ENCODE results near the gene CAMK1D.

The CAMK1D gene

DNA sequence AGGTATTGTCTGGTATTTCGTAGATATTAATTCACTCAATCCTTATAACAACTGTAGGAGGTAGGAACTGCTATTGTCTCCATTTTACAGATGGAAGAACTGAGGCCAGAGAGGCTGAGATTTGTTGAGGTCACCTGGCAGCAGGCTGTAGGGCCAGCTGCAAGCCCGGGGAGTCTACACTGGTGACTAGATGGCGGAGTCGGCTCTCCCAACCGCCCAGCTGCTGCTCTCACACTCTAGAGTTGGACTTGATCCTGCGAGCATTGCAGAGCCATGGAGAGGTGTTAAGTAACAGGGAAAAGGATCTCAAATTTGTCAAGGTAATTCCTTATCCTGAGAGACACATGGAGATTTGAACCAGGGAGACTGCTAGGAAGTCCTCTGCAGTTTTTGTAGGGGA, 124.1 kb downstream of the CAMK1D start:
- Histone ChIP-seq H3K27me3 (replicated peaks; ENCODE audit: control insufficient read depth, insufficient read depth, low read length, poor library complexity, severe bottlenecking) (no peaks in the 10 kb centered on the region), H3K9me3 (ENCODE audit: control insufficient read depth, low read length) (no peaks in the 10 kb centered on the region), H3K27ac (ENCODE audit: insufficient read depth, low read length, poor library complexity, severe bottlenecking) (no peak overlapping the region), H3K4me3 (ENCODE audit: insufficient read depth, low read depth, low read length, poor library complexity, severe bottlenecking) (no peak overlapping the region), H3K36me3 (ENCODE audit: control insufficient read depth, insufficient read depth, low read length) (no peaks in the 10 kb centered on the region), H3K4me1 (ENCODE audit: control insufficient read depth, insufficient read depth, low read length, poor library complexity, severe bottlenecking) (no peaks in the 10 kb centered on the region)
- DNase-seq = no peak

DNA sequence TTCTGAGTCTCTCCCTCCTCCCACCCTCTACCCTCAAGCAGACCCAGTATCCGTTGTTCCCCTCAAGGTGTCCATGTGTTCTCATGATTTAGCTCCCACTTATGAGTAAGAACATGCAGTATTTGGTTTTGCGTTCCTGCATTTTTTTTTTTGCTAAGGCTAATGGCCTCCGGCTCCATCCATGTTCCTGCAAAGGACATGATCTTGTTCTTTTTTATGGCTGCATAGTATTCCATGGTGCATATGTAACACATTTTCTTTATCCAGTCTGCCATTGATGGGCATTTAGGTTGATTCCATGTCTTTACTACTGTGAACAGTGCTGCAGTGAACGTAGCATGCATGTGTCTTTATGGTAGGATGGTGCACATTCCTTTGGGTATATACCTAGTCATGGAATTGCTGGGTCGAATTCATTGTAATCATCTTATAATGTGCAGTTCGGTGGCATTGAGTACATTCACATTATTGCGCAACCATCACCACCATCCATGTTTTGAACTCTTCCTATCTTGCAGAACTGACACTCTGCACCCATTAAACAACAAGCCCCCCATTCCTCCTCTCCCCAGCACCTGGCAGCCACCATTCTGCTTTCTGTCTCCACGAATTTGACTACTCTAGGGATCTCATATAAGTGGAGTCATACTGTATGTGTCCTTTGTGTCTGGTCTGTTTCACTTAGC, 125.5 kb downstream of the CAMK1D start:
- Histone ChIP-seq H3K4me3 (ENCODE audit: insufficient read depth, low read depth, low read length, poor library complexity, severe bottlenecking) (no peak overlapping the region), H3K4me1 (ENCODE audit: control insufficient read depth, insufficient read depth, low read length, poor library complexity, severe bottlenecking) (no peaks in the 10 kb centered on the region), H3K27ac (ENCODE audit: insufficient read depth, low read length, poor library complexity, severe bottlenecking) (no peak overlapping the region), H3K36me3 (ENCODE audit: control insufficient read depth, insufficient read depth, low read length) (no peaks in the 10 kb centered on the region), H3K9me3 (ENCODE audit: control insufficient read depth, low read length) (no peaks in the 10 kb centered on the region), H3K27me3 (replicated peaks; ENCODE audit: control insufficient read depth, insufficient read depth, low read length, poor library complexity, severe bottlenecking) (no peaks in the 10 kb centered on the region)
- DNase-seq = no peak

DNA sequence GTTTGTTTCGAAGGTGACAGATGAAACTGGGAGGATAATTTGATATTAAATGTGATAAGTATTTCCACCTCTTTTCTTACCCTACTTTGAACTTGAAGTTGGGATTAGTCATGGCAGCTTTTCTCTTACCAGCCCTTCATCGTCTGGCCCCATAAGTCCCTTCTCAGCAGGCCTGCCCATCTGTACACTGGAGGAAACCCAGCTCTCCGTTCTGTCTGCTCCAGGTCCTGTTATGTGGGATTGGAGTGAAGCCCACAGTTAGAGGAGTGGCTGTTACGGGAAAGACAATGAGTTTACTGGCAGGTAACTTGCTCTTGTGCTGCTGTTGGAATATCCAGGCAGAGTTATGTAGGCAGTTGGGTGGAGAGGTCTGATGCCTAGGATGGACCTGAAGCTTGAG, 127.3 kb downstream of the CAMK1D start:
- DNase-seq = no peak
- Histone ChIP-seq H3K9me3 (ENCODE audit: control insufficient read depth, low read length) (no peaks in the 10 kb centered on the region), H3K4me1 (ENCODE audit: control insufficient read depth, insufficient read depth, low read length, poor library complexity, severe bottlenecking) (no peaks in the 10 kb centered on the region)

DNA sequence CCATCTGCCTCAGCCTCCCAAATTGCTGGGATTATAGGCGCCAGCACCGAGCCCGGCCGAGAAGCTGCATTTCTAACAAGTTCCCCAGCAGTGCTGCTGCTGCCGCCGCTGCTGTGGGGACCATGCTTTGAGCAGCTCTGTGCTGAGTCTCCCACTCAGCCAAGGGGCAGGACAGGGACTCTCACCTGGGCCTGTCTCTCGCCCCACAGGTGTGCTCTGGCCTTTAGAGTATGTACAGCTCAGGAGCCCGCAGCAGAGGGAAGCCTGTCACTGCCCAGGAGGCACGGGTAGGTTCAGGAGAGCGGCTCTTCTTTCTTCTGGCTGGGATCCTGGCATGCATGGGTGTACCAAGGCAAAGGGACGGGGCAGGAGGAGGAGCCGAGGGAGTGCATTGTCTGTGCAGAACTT, 130.1 kb downstream of the CAMK1D start:
- DNase-seq = no peak
- H3K9me3 ChIP-seq (ENCODE audit: control insufficient read depth, low read length) = no peaks in the 10 kb centered on the region
- H3K27ac ChIP-seq (ENCODE audit: insufficient read depth, low read length, poor library complexity, severe bottlenecking) = no peak overlapping the region
- no peaks in the 10 kb centered on the region for H3K4me1 ChIP-seq (ENCODE audit: control insufficient read depth, insufficient read depth, low read length, poor library complexity, severe bottlenecking)
- no peaks in the 10 kb centered on the region for H3K36me3 ChIP-seq (ENCODE audit: control insufficient read depth, insufficient read depth, low read length)
- H3K27me3 ChIP-seq (replicated peaks; ENCODE audit: control insufficient read depth, insufficient read depth, low read length, poor library complexity, severe bottlenecking) = no peaks in the 10 kb centered on the region
- H3K4me3 ChIP-seq (ENCODE audit: insufficient read depth, low read depth, low read length, poor library complexity, severe bottlenecking) = no peak overlapping the region

More for the DNA sequence above, 127.3 kb downstream of the CAMK1D start:
- no peaks in the 10 kb centered on the region for H3K36me3 ChIP-seq (ENCODE audit: control insufficient read depth, insufficient read depth, low read length)
- no peak overlapping the region for H3K4me3 ChIP-seq (ENCODE audit: insufficient read depth, low read depth, low read length, poor library complexity, severe bottlenecking)
- no peaks in the 10 kb centered on the region for H3K27me3 ChIP-seq (replicated peaks; ENCODE audit: control insufficient read depth, insufficient read depth, low read length, poor library complexity, severe bottlenecking)
- no peak overlapping the region for H3K27ac ChIP-seq (ENCODE audit: insufficient read depth, low read length, poor library complexity, severe bottlenecking)

DNA sequence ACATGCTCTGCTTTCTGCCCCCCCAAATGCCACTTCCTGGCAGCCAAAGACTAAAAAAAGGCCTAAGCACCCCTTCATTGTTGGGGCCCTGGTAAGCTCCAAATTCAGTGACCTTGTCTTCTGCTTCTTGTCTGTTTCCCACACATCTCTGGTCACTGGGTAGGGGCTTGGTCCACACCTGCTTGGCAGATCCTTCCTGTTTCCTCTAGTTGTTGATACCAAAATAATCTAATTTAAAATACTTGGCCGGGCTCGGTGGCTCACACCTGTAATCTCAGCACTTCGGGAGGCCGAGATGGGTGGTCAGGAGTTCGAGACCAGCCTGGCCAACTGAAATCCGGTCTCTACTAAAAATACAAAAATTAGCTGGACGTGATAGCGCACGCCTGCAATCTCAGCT, 130.6 kb downstream of the CAMK1D start:
- Histone ChIP-seq H3K4me1 (ENCODE audit: control insufficient read depth, insufficient read depth, low read length, poor library complexity, severe bottlenecking) (peaks cover 2% of the 10 kb centered on the region), H3K27me3 (replicated peaks; ENCODE audit: control insufficient read depth, insufficient read depth, low read length, poor library complexity, severe bottlenecking) (no peaks in the 10 kb centered on the region), H3K36me3 (ENCODE audit: control insufficient read depth, insufficient read depth, low read length) (no peaks in the 10 kb centered on the region), H3K27ac (ENCODE audit: insufficient read depth, low read length, poor library complexity, severe bottlenecking) (no peak overlapping the region), H3K4me3 (ENCODE audit: insufficient read depth, low read depth, low read length, poor library complexity, severe bottlenecking) (no peak overlapping the region), H3K9me3 (ENCODE audit: control insufficient read depth, low read length) (no peaks in the 10 kb centered on the region)
- no peak for DNase-seq

DNA sequence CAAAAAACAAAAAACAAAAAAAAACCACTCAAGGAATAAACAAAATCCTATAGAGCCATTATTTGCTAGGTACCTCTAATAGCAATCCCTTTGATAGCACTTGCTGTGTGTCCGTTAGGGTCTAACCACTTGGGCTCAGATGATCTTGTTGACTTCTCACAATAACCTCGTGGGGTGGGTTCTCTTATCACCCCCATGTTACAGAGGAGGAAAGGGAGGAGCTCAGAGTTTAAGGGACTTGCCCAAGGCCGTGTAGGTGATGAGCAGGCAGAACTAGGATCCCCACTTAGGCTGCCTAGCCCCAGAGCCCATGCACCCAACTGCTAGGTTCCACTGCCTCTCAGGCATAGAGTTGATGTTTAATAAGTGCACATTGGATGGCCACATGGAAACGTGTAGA, 131.1 kb downstream of the CAMK1D start:
- Histone ChIP-seq H3K4me3 (ENCODE audit: insufficient read depth, low read depth, low read length, poor library complexity, severe bottlenecking) (no peak overlapping the region), H3K36me3 (ENCODE audit: control insufficient read depth, insufficient read depth, low read length) (no peaks in the 10 kb centered on the region), H3K27ac (ENCODE audit: insufficient read depth, low read length, poor library complexity, severe bottlenecking) (no peak overlapping the region), H3K27me3 (replicated peaks; ENCODE audit: control insufficient read depth, insufficient read depth, low read length, poor library complexity, severe bottlenecking) (no peaks in the 10 kb centered on the region), H3K9me3 (ENCODE audit: control insufficient read depth, low read length) (no peaks in the 10 kb centered on the region), H3K4me1 (ENCODE audit: control insufficient read depth, insufficient read depth, low read length, poor library complexity, severe bottlenecking) (peaks cover 7% of the 10 kb centered on the region)
- no peak for DNase-seq

DNA sequence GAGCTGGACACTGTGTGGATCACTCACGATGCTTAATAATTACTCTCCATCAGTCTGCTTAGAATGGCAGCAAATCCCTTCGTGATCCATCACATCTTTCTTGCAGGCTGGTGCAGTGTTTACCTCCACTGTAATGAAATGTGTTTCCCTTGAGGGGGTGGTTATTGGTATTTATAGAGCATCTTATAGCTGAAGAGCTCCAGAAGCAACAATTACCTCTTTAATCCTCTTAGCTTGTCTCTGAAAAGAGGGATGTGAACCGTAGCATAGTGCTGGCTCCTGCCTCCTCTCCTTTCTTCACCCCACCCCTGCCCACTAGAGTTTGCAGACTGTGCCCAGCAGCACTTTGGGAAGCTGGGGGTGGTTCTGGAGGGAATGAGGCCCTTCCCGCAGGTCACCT, 132.6 kb downstream of the CAMK1D start:
- H3K27ac ChIP-seq (ENCODE audit: insufficient read depth, low read length, poor library complexity, severe bottlenecking) = no peak overlapping the region
- H3K9me3 ChIP-seq (ENCODE audit: control insufficient read depth, low read length) = no peaks in the 10 kb centered on the region
- H3K4me3 ChIP-seq (ENCODE audit: insufficient read depth, low read depth, low read length, poor library complexity, severe bottlenecking) = no peak overlapping the region
- no peak for DNase-seq
- H3K4me1 ChIP-seq (ENCODE audit: control insufficient read depth, insufficient read depth, low read length, poor library complexity, severe bottlenecking) = peaks cover 8% of the 10 kb centered on the region
- no peaks in the 10 kb centered on the region for H3K27me3 ChIP-seq (replicated peaks; ENCODE audit: control insufficient read depth, insufficient read depth, low read length, poor library complexity, severe bottlenecking)
- no peaks in the 10 kb centered on the region for H3K36me3 ChIP-seq (ENCODE audit: control insufficient read depth, insufficient read depth, low read length)

DNA sequence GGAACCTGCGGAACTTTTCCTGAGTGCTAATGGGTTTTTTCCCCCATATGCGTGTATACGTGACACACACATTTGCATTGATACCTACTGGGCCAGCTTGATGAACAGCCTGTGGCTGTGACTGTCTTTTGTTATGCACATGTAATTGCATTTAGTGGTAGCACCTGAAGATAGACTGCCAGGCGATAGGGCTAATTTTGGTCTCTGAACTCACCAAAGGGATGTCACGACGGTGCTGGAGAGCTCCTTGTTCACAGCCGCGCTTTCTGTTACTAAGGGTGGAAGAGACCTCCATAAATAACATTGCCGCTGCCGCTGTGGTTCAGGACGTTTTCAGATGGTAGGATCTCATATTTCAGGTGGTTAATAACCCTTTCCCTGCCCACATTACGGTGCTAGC, 133.2 kb downstream of the CAMK1D start:
- Histone ChIP-seq H3K9me3 (ENCODE audit: control insufficient read depth, low read length) (no peaks in the 10 kb centered on the region), H3K4me3 (ENCODE audit: insufficient read depth, low read depth, low read length, poor library complexity, severe bottlenecking) (no peak overlapping the region), H3K27me3 (replicated peaks; ENCODE audit: control insufficient read depth, insufficient read depth, low read length, poor library complexity, severe bottlenecking) (no peaks in the 10 kb centered on the region), H3K4me1 (ENCODE audit: control insufficient read depth, insufficient read depth, low read length, poor library complexity, severe bottlenecking) (peaks cover 8% of the 10 kb centered on the region), H3K27ac (ENCODE audit: insufficient read depth, low read length, poor library complexity, severe bottlenecking) (no peak overlapping the region), H3K36me3 (ENCODE audit: control insufficient read depth, insufficient read depth, low read length) (no peaks in the 10 kb centered on the region)
- no peak for DNase-seq

DNA sequence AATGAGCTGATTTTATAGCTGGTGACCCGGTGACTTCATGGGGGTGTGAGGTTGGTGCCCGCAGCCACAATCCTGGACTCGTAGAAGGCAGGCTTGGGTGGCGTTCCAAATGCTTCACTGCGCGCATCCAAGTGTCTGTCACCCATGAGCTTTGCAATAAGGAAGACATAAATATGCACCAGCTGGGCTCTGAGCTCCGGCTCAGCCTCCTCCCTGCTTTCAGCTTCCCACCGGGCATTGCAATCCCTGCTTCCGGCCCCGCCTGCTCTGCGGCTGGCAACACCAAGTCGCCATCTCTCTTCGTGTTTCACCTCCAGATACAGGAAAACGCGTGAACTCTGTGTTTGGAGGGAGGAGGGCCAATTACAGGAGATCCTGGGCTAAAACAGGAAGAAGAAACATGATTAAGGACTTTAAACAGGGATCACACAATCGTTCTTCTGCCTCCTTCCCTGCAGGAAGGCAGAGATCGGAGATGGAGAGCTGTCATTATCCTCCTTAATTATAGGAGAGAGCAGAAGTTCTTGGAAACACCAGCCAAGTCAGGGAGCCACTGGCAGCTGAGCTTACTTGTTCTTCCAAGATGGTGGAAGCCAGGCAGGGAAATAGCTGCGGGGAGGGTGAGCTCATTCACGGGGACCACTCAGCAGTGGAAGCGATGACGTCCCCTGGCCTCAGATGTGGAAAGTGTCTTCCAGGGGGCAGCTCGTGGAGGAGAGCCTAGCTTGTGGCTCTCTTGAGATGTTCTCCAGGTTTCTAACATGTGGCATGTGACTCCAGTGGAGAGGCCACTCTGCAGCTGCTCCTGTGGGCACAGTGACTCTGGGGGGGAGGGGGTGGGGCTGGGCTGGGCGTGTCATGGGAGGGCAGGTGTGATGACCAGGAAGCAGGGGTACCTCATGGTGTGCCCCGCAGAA, 134.9 kb downstream of the CAMK1D start:
- Histone ChIP-seq H3K9me3 (ENCODE audit: control insufficient read depth, low read length) (no peaks in the 10 kb centered on the region), H3K4me1 (ENCODE audit: control insufficient read depth, insufficient read depth, low read length, poor library complexity, severe bottlenecking) (peaks cover 8% of the 10 kb centered on the region), H3K4me3 (ENCODE audit: insufficient read depth, low read depth, low read length, poor library complexity, severe bottlenecking) (no peak overlapping the region), H3K36me3 (ENCODE audit: control insufficient read depth, insufficient read depth, low read length) (no peaks in the 10 kb centered on the region), H3K27ac (ENCODE audit: insufficient read depth, low read length, poor library complexity, severe bottlenecking) (no peak overlapping the region), H3K27me3 (replicated peaks; ENCODE audit: control insufficient read depth, insufficient read depth, low read length, poor library complexity, severe bottlenecking) (no peaks in the 10 kb centered on the region)
- no peak for DNase-seq

All from effector memory CD4-positive, alpha-beta T cell (primary cell).